GM19438 (cell line): ENCODE measurements around the gene MRC1.

Source experiments
- ATAC-seq: cut with Tn5 transposase; IDR thresholded peaks from one replicate; pipeline ENCODE4 v1.9.1; 2021; ENCODE audit warnings: low read depth; ENCODE audit not compliant: unreplicated experiment

The MRC1 gene

GRCh38 chr10:17841050-17841449 lies 31.9 kb downstream of the MRC1 start:
- no peak for ATAC-seq

- ATAC-seq: no peak
Measured at GRCh38 chr10:17842641-17843040, 33.5 kb downstream of the MRC1 start.

GRCh38 chr10:17847585-17848296 lies 38.6 kb downstream of the MRC1 start:
- no peak for ATAC-seq

DNA sequence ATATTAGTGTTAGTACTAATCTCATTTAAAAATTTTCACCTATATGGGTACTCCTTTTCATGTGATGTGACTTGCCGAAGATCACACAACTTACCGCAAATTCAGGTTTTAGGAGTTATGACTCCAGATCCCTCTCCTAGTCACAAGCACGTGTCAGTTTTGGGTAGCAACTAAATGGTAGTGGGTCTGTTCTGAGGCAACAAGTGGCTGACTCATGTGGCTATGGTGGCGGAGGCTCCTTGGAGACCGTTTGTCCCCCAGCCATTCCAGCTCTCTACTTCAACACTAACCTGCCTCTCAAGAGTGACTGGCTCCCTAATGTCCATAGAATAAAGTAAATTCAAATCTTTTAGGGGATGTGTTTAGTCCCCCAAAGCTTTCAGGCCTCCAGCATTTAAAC lies 39.5 kb downstream of the MRC1 start:
- no peak for ATAC-seq

- no peak for ATAC-seq
Measured at GRCh38 chr10:17850501-17850900, 41.4 kb downstream of the MRC1 start.

DNA sequence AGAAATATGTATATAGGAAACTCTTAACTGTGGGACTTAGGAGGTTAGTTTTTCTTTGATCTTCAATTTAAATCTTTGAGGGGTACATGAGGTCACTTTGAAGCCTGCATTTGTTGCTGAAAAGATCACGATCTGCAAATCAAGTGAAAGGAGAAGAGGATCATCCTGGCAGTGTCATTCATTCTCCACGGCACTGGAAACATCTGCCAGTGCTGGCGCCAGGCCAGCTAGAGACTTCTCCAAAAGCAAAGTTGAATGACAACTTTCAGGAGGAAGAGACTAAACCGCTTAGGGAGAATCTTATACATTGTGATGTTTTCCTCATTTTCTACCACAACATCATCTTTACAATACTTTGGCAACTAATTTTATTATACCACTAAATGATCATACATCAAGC lies 42.5 kb downstream of the MRC1 start:
- no peak for ATAC-seq

DNA sequence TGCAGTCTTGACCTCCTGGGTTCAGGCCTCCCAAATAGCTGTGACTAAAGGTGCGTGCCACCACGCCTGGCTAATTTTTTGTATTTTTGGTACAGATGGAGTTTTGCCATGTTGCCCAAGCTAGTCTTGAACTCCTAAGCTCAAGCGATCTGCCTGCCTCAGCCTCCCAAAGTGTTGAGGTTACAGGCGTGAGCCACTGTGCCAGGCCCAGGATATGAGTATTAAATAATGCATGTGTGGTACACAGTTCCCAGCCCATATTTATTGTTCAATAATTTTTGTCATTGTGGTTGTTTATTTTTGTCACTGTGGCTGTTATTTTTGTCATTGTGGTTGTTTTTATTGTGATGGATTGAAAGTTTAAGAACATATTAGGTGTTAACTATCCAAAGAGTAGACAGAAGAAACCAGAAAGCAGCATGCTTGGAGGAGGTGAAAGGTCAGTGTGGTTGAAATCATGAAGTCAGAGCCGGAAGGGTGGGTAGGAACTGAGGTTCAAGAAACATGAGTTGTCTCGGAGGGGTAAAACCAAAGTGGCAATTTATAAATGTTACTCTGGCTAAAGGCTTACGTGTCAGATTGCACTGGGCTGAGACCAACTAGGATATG lies 45.0 kb downstream of the MRC1 start:
- no peak for ATAC-seq

DNA sequence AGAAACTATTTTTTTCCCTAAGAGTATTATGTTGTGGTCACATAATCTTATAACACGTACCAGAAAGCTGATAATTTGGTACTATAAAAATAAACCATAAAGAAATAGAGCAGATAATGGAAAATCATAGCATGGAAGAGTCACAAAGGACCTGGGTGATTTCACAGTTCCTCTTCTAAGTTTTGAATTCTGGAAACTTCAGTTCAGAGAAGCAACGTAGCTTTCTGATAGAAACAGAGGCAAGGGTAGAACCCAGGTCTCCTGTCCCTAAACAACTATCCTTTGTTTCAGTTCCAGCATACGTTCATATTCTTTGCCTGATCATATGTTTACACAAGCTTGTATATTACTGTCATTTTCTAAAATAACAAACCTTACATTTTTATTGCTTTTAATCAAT lies 47.9 kb downstream of the MRC1 start:
- no peak for ATAC-seq

GRCh38 chr10:17859492-17860156 lies 50.5 kb downstream of the MRC1 start:
- no peak for ATAC-seq

DNA sequence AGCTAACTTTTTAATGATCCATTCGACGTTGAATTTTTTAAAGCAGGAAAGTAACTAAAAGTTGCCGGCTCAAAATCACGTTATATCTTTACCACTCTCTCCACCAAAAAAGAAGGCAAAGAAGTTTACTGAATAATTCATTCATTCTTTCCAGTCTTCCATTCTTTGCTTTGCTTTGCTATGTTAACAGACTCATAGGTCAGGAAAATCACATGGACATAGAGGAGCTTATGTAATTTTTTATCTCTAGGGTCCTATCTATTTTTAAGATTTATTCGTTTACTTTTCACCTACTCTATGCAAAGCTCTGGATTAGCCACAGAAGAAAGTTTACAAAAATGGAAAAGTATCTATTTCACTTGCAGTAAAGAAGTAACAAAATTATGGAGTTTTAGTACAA lies 52.6 kb downstream of the MRC1 start:
- no peak for ATAC-seq

- ATAC-seq: no peak
Measured at GRCh38 chr10:17865351-17865750, 56.2 kb downstream of the MRC1 start.

DNA sequence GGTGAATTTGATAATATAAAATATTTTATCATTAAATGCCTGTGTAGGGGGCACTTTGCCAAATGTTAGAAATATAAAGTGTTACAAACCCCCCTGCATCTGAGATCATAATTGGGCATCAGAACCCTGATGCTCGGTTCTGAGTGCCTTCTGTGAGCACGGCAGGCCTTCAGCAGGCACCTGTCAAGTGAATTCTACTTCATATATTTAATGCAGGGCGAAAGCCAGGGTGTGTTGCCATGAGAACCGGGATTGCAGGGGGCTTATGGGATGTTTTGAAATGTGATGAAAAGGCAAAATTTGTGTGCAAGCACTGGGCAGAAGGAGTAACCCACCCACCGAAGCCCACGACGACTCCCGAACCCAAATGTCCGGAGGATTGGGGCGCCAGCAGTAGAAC lies 57.2 kb downstream of the MRC1 start:
- no peak for ATAC-seq

DNA sequence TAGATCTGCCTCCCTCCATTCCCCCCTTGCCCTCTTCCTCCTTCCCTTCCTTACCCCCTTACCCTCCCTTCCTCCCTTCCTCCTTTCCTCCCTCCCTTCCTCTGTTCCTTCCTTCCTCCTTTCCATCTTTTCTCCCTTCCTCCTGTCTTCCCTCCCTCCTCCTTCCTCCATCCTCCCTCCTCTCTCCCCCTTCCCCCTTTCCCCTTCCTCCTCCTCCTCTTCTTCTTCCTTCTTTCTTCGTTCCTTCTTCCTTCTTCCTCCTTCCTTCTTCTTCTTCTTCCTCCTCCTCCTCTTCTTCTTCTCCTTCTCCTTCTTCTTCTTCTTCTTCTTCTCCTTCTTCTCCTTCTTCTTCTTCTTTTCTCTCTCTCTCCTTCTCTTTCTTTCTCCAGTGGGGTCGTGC lies 57.9 kb downstream of the MRC1 start:
- no peak for ATAC-seq

GRCh38 chr10:17871036-17871435 lies 61.9 kb downstream of the MRC1 start:
- no peak for ATAC-seq

- no peak for ATAC-seq
Measured at GRCh38 chr10:17872191-17873091, 63.3 kb downstream of the MRC1 start.

- ATAC-seq: no peak
Measured at GRCh38 chr10:17873946-17874345, 64.8 kb downstream of the MRC1 start.

DNA sequence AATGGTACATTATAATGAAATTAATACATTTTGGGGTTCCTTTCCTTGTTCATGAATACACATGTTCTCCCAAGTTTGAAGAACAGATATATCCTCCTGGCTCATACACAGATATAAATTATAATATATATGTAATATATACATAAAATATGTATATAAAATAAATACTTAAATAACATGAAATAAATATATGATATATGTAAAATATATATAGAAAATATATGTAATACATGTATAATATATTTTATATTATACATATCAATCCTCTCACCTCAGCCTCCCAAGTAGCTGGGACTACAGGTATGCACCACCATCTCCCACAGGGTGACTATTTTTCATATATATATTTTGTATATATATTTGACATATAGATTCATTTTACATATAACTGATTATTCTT lies 68.0 kb downstream of the MRC1 start:
- no peak for ATAC-seq

DNA sequence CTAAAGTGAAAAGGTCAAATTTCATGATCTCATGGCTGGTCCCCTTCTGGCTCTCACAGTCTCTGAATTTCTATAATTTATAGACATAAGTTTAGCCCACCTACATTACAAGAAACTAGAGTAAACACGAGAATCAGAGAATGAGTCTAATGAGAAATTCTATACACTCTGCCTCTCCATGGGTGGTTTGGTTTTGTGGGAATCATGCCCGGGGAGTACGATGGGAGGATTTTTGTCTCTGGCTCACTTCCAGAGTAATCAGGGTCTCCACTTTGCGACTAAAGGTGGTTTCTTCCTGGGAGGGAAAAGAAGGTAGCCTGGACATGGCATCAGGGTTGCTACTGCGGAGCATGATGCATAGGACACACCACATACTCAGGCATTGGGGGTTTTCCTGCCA lies 69.7 kb downstream of the MRC1 start:
- ATAC-seq: no peak

GRCh38 chr10:17880601-17881000 lies 71.5 kb downstream of the MRC1 start:
- no peak for ATAC-seq

- ATAC-seq: no peak
Measured at GRCh38 chr10:17882557-17882956, 73.4 kb downstream of the MRC1 start.

- ATAC-seq: no peak
Measured at GRCh38 chr10:17883621-17884020, 74.5 kb downstream of the MRC1 start.
